SK-N-SH (cell line): Measurements from ENCODE around the gene ADPRH. TPM values are rescaled to one million over a fixed set of nuclear protein-coding genes. Genes with fewer than 3 reads are reported as not detected.

Experiments
- CTCF ChIA-PET: fragments of 300-600, 350-600 bp; formaldehyde crosslinking; extraction: SDS; loops from one replicate; lab custom pipeline; 2021; lab: Yijun Ruan, JAX
- POLR2A ChIA-PET: fragments of 350-600 bp; sonication (Branson Sonifier 250); formaldehyde crosslinking; extraction: SDS; loops from one replicate; lab custom pipeline; 2020; ENCODE audit warnings: antibody characterized with exemption, inconsistent platforms; lab: Yijun Ruan, JAX
- DNase-seq: peaks from one replicate; pipeline ENCODE4 v3.0.0; 2012
- H2AFZ ChIP-seq: fragments of 200-600 bp; sonication (generic); 2 replicates; pipeline ENCODE4 v1.8.1; 2016; ENCODE audit warnings: antibody characterized with exemption, mild to moderate bottlenecking, low read depth
- H3F3A ChIP-seq: fragments of 200-600 bp; sonication (generic); replicated peaks from 2 replicates; pipeline ENCODE3; 2016; ENCODE audit warnings: antibody characterized with exemption, mild to moderate bottlenecking; ENCODE audit not compliant: insufficient read depth
- H3K27ac ChIP-seq, 2 experiments: fragments of 200-500 bp in 1 of 2; fragments of 200-600 bp in 1 of 2; sonication (Bioruptor generic) in 1 of 2; sonication (generic), shearing (Covaris generic) in 1 of 2; 2 replicates each; pipeline versions ENCODE4 v1.5.1 to v1.6.1; 2014 to 2016; ENCODE audit warnings: low read depth in 2 of 2, inconsistent platforms in 1 of 2, low read length in 1 of 2, mild to moderate bottlenecking in 1 of 2, mixed read lengths in 1 of 2
- H3K27me3 ChIP-seq: fragments of 200-600 bp; sonication (generic), shearing (Covaris generic); 2 replicates; pipeline ENCODE4 v1.6.1; 2016; ENCODE audit warnings: mixed run types; ENCODE audit not compliant: insufficient read depth
- H3K36me3 ChIP-seq, 2 experiments: fragments of 200-500 bp in 1 of 2; fragments of 200-600 bp in 1 of 2; sonication (Bioruptor generic) in 1 of 2; sonication (generic) in 1 of 2; replicated peaks in 1 of 2; 2 replicates each; pipeline versions ENCODE3 to v1.5.1; 2014 to 2016; ENCODE audit warnings: low read length in 1 of 2, mild to moderate bottlenecking in 1 of 2; ENCODE audit not compliant: insufficient read depth in 2 of 2, control insufficient read depth in 1 of 2
- H3K4me1 ChIP-seq, 2 experiments: fragments of 200-500 bp in 1 of 2; fragments of 200-600 bp in 1 of 2; sonication (Bioruptor generic) in 1 of 2; sonication (generic), shearing (Covaris generic) in 1 of 2; 2 replicates each; pipeline versions ENCODE4 v1.5.1 to v1.6.1; 2014 to 2016; ENCODE audit warnings: low read depth in 1 of 2, low read length in 1 of 2, mixed run types in 1 of 2; ENCODE audit not compliant: insufficient read depth in 2 of 2, control insufficient read depth in 1 of 2
- H3K4me2 ChIP-seq: fragments of 200-600 bp; sonication (generic), shearing (Covaris generic); 2 replicates; pipeline ENCODE4 v1.6.1; 2017; ENCODE audit warnings: mixed run types
- H3K4me3 ChIP-seq, 2 experiments: fragments of 200-500 bp in 1 of 2; fragments of 200-600 bp in 1 of 2; sonication (Bioruptor generic) in 1 of 2; sonication (generic), shearing (Covaris generic) in 1 of 2; 2 replicates each; pipeline versions ENCODE4 v1.5.1 to v1.8.1; 2014 to 2016; ENCODE audit warnings: low read depth in 2 of 2, inconsistent platforms in 1 of 2, low read length in 1 of 2, mild to moderate bottlenecking in 1 of 2, mixed read lengths in 1 of 2, moderate library complexity in 1 of 2
- H3K79me2 ChIP-seq: fragments of 200-600 bp; sonication (generic); 2 replicates; pipeline ENCODE4 v1.8.1; 2017; ENCODE audit warnings: mild to moderate bottlenecking; ENCODE audit not compliant: insufficient read depth
- H3K9ac ChIP-seq: fragments of 200-600 bp; sonication (generic); 2 replicates; pipeline ENCODE4 v1.6.1; 2017; ENCODE audit warnings: mixed run types
- H3K9me2 ChIP-seq: fragments of 200-600 bp; sonication (generic); 2 replicates; pipeline ENCODE4 v1.6.1; 2017; ENCODE audit warnings: mixed run types
- H3K9me3 ChIP-seq: fragments of 200-600 bp; sonication (generic); 2 replicates; pipeline ENCODE4 v1.6.1; 2017; ENCODE audit warnings: mixed run types, mild to moderate bottlenecking, moderate library complexity
- H4K20me1 ChIP-seq: fragments of 200-600 bp; sonication (generic); 2 replicates; pipeline ENCODE4 v1.6.1; 2017; ENCODE audit warnings: mild to moderate bottlenecking, mixed run types; ENCODE audit not compliant: insufficient read depth
- CHD2 ChIP-seq: fragments of 150-350 bp; IDR thresholded peaks from 2 replicates; pipeline ENCODE4 v1.6.1; 2018; ENCODE audit warnings: low read length; ENCODE audit not compliant: partially characterized antibody
- EZH2phosphoT487 ChIP-seq: fragments of 200-600 bp; sonication (generic); IDR thresholded peaks from 2 replicates; pipeline ENCODE4 v1.6.1; 2017; ENCODE audit warnings: low read depth, mixed run types, mild to moderate bottlenecking, antibody characterized with exemption, moderate library complexity, borderline replicate concordance
- FOXJ3 ChIP-seq: sonication (generic); formaldehyde crosslinking; IDR thresholded peaks from 2 replicates; pipeline ENCODE4 v1.5.1; 2020; ENCODE audit warnings: mild to moderate bottlenecking, missing genetic modification reagents
- FOXM1 ChIP-seq: IDR thresholded peaks from 2 replicates; pipeline ENCODE4 v1.4.0; 2012; ENCODE audit warnings: low read depth, mild to moderate bottlenecking
- GABPA ChIP-seq: IDR thresholded peaks from 2 replicates; pipeline ENCODE4 v1.4.0; 2012; ENCODE audit warnings: low read depth, mild to moderate bottlenecking
- GATA2 ChIP-seq: sonication (generic); formaldehyde crosslinking; IDR thresholded peaks from 2 replicates; pipeline ENCODE4 v1.5.0; 2020; ENCODE audit warnings: mild to moderate bottlenecking, missing genetic modification reagents
- JUND ChIP-seq: IDR thresholded peaks from 2 replicates; pipeline ENCODE4 v1.4.0; 2012
- MAX ChIP-seq: IDR thresholded peaks from 2 replicates; pipeline ENCODE4 v1.4.0; 2012; ENCODE audit warnings: low read depth
- MEF2A ChIP-seq: IDR thresholded peaks from 2 replicates; pipeline ENCODE4 v1.4.0; 2012; ENCODE audit warnings: low read depth, borderline replicate concordance
- MXI1 ChIP-seq: IDR thresholded peaks from 2 replicates; pipeline ENCODE4 v1.6.1; 2012; ENCODE audit warnings: mild to moderate bottlenecking, low read depth, low read length, improper control_type of control experiment
- NFIC ChIP-seq: IDR thresholded peaks from 2 replicates; pipeline ENCODE4 v1.4.0; 2012; ENCODE audit warnings: borderline replicate concordance
- NRF1 ChIP-seq: IDR thresholded peaks from 2 replicates; pipeline ENCODE4 v1.6.1; 2012; ENCODE audit warnings: low read depth, mild to moderate bottlenecking, low read length
- POLR2AphosphoS5 ChIP-seq: IDR thresholded peaks from 2 replicates; pipeline ENCODE4 v1.6.1; 2012; ENCODE audit warnings: low read depth, low read length
- RAD21 ChIP-seq: IDR thresholded peaks from 2 replicates; pipeline ENCODE4 v1.6.1; 2012; ENCODE audit warnings: mild to moderate bottlenecking, low read length
- RFX5 ChIP-seq: IDR thresholded peaks from 2 replicates; pipeline ENCODE4 v1.6.1; 2012; ENCODE audit warnings: mild to moderate bottlenecking, improper control_type of control experiment, low read length
- RXRA ChIP-seq: IDR thresholded peaks from 2 replicates; pipeline ENCODE4 v1.4.0; 2012; ENCODE audit warnings: low read depth, mild to moderate bottlenecking, borderline replicate concordance
- SIN3A ChIP-seq: IDR thresholded peaks from 2 replicates; pipeline ENCODE4 v1.6.1; 2012; ENCODE audit warnings: low read depth, mild to moderate bottlenecking, low read length, moderate library complexity, borderline replicate concordance
- TAF1 ChIP-seq: IDR thresholded peaks from 2 replicates; pipeline ENCODE4 v1.6.1; 2012; ENCODE audit warnings: low read depth, mild to moderate bottlenecking, low read length, moderate library complexity, borderline replicate concordance
- TCF12 ChIP-seq: IDR thresholded peaks from 2 replicates; pipeline ENCODE4 v1.4.0; 2012
- TEAD4 ChIP-seq: IDR thresholded peaks from 2 replicates; pipeline ENCODE4 v1.4.0; 2012; ENCODE audit warnings: mild to moderate bottlenecking, borderline replicate concordance; ENCODE audit not compliant: insufficient read depth
- USF1 ChIP-seq: IDR thresholded peaks from 2 replicates; pipeline ENCODE4 v1.4.0; 2012; ENCODE audit warnings: low read depth, borderline replicate concordance
- ZBTB33 ChIP-seq: IDR thresholded peaks from 2 replicates; pipeline ENCODE4 v1.4.0; 2012; ENCODE audit warnings: low read depth, borderline replicate concordance
- WGBS: methylation state at CpG from one replicate; pipeline ENCODE4 v1.1.6; 2017; ENCODE audit warnings: low lambda C conversion rate; 5-methylcytosine and 5-hydroxymethylcytosine counted together
- polyA plus RNA-seq, 3 experiments: library from polyadenylated mRNA; depleted of rRNA; stranded (reverse); fragments of >200 nt; gene quantifications; 2 replicates each; pipeline ENCODE4 v1.2.3, GENCODE V29; 2012
- TF ChIP-seq, protein P1 (sequence below): fragments of 150-350 bp; IDR thresholded peaks from 2 replicates; pipeline ENCODE4 v1.6.1; 2016; ENCODE audit warnings: mild to moderate bottlenecking, low read depth, low read length
- TF ChIP-seq, protein P2 (sequence below): fragments of 200-600 bp; sonication (generic); IDR thresholded peaks from 2 replicates; pipeline ENCODE4 v1.6.1; 2017; ENCODE audit warnings: antibody characterized with exemption, mild to moderate bottlenecking, moderate library complexity

Gene ADPRH
- polyA plus RNA-seq, 1 of the 3 experiments (the other 2 are of a cell fraction), result not detected

DNA sequence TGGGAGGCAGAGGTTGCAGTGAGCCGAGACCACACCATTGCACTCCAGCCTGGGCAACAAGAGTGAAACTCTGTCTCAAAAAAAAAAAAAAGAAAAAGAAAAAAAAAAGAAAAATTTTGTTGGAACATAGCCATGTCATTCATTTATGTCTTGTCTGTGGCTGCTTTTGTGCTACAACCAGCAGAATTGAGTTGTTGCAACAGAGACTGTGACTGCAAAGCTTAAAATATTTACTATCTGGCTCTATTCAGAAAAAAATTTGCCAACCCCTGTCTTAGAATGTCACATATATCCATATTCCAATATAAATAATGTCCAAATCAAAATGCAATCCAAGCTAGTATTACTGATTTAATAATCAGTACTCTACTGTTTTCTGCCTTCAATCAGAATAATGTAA lies 45.0 kb upstream of the ADPRH start:
- Histone ChIP-seq H3K79me2 (no peaks in the 10 kb centered on the region), H4K20me1 (no peaks in the 10 kb centered on the region), H3K4me1 (no peaks in the 10 kb centered on the region; a peak in 1 of 4 replicates), H3K27me3 (no peaks in the 10 kb centered on the region), H3K9me3 (no peaks in the 10 kb centered on the region), H3K4me2 (no peak overlapping the region), H3F3A (no peaks in the 10 kb centered on the region), H3K36me3 (no peaks in the 10 kb centered on the region), H3K27ac (no peak overlapping the region), H2AFZ (no peak overlapping the region), H3K9ac (no peak overlapping the region), H3K4me3 (no peak overlapping the region), H3K9me2 (no peaks in the 10 kb centered on the region)
- 64% methylated on average over 1 of the region's 1 CpG for WGBS
- ChIA-PET POLR2A (interaction anchor here (1.2 kb wide), 1 partner anchor 10 kb away, joined by 4 read pairs; no protein-coding TSS in a partner anchor), CTCF (no interaction called here)
- TF ChIP-seq FOXJ3 (no peak), TEAD4 (no peak), NFIC (no peak), CHD2 (no peak), JUND (no peak), POLR2AphosphoS5 (no peak), GATA2 (CRISPR knock-in tag) (no peak), GABPA (no peak), SIN3A (no peak), MAX (no peak), MEF2A (no peak), FOXM1 (no peak), EZH2phosphoT487 (no peak)
- TF ChIP-seq, protein P1, sequence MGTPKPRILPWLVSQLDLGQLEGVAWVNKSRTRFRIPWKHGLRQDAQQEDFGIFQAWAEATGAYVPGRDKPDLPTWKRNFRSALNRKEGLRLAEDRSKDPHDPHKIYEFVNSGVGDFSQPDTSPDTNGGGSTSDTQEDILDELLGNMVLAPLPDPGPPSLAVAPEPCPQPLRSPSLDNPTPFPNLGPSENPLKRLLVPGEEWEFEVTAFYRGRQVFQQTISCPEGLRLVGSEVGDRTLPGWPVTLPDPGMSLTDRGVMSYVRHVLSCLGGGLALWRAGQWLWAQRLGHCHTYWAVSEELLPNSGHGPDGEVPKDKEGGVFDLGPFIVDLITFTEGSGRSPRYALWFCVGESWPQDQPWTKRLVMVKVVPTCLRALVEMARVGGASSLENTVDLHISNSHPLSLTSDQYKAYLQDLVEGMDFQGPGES, result no peak
- DNase-seq, result no peak

DNA sequence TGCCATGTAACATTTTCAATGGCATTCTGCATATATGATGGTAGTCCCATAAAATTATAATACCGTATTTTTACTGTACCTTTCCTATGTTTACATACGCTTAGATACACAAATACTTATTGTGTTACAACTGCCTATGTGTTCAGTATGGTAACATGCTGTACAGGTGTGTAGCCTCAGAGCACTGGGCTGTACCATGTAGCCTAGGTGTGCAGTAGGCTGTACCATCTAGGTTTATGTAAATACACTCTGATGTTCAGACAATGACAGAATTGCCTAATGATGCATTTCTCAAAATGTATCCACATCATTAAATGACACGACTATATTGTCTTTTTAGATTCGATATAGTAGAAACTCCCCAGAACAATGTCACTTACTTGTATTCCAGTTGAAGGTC lies 42.5 kb upstream of the ADPRH start:
- CTCF ChIA-PET, result no interaction called here
- DNase-seq, result no peak
- no peak overlapping the region for H2AFZ ChIP-seq
- H3K79me2 ChIP-seq, result no peaks in the 10 kb centered on the region
- no peaks in the 10 kb centered on the region for H3K9me3 ChIP-seq
- no peaks in the 10 kb centered on the region for H4K20me1 ChIP-seq
- 88% methylated on average over 4 of the region's 4 CpGs for WGBS
- POLR2A ChIA-PET, result no interaction called here
- H3K9me2 ChIP-seq, result no peaks in the 10 kb centered on the region
- H3K4me2 ChIP-seq, result no peak overlapping the region
- no peaks in the 10 kb centered on the region for H3K36me3 ChIP-seq
- H3K27me3 ChIP-seq, result no peaks in the 10 kb centered on the region
- H3K4me1 ChIP-seq, result no peaks in the 10 kb centered on the region
- no peak overlapping the region for H3K4me3 ChIP-seq
- no peaks in the 10 kb centered on the region for H3F3A ChIP-seq
- H3K9ac ChIP-seq, result no peak overlapping the region
- H3K27ac ChIP-seq, result no peak overlapping the region
- TF ChIP-seq NRF1 (no peak), MAX (no peak), RAD21 (no peak), RFX5 (no peak), MXI1 (no peak), USF1 (no peak), ZBTB33 (no peak), TEAD4 (no peak), RXRA (no peak), TAF1 (no peak), TCF12 (no peak)
- TF ChIP-seq, protein P2, sequence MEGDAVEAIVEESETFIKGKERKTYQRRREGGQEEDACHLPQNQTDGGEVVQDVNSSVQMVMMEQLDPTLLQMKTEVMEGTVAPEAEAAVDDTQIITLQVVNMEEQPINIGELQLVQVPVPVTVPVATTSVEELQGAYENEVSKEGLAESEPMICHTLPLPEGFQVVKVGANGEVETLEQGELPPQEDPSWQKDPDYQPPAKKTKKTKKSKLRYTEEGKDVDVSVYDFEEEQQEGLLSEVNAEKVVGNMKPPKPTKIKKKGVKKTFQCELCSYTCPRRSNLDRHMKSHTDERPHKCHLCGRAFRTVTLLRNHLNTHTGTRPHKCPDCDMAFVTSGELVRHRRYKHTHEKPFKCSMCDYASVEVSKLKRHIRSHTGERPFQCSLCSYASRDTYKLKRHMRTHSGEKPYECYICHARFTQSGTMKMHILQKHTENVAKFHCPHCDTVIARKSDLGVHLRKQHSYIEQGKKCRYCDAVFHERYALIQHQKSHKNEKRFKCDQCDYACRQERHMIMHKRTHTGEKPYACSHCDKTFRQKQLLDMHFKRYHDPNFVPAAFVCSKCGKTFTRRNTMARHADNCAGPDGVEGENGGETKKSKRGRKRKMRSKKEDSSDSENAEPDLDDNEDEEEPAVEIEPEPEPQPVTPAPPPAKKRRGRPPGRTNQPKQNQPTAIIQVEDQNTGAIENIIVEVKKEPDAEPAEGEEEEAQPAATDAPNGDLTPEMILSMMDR, result no peak
